Fibroblast of the aortic adventitia (primary cell): ENCODE results near the gene MAML3. TPM values are rescaled to one million over a fixed set of nuclear protein-coding genes. Genes with fewer than 3 reads are reported as not detected.
"Not testable (repeated sequence)": the region's sequence is repeated elsewhere in the genome, so short reads cannot be mapped to it uniquely, and the experiment has no call there.

Experiments used
- DNase-seq: peaks from one replicate; pipeline ENCODE4 v3.0.0-alpha.2; 2010; ENCODE audit warnings: low read depth
- H3K4me3 ChIP-seq: 2 replicates; pipeline ENCODE4 v1.5.1; 2011; ENCODE audit warnings: low read depth, mild to moderate bottlenecking, control low read depth, low read length, moderate library complexity
- CTCF ChIP-seq: IDR thresholded peaks from 2 replicates; pipeline ENCODE4 v1.5.1; 2011; ENCODE audit warnings: mild to moderate bottlenecking, low read length, control low read depth, inconsistent platforms; ENCODE audit not compliant: insufficient read depth
- total RNA-seq: library from RNA; depleted of rRNA; stranded (reverse); fragments of >200 nt; gene quantifications from 2 replicates; pipeline ENCODE4 v1.2.3, GENCODE V29; 2012; ENCODE audit warnings: low replicate concordance

The MAML3 gene
- total RNA-seq, 1 donor: 4.6 TPM

GRCh38 chr4:139956507-139957017 lies 197.4 kb downstream of the MAML3 start:
- DNase-seq: peak; percentile 55
- TF ChIP-seq CTCF: no peak
- H3K4me3 ChIP-seq: no peak overlapping the region

GRCh38 chr4:139955600-139955999 lies 198.4 kb downstream of the MAML3 start:
- DNase-seq: no peak
- TF ChIP-seq CTCF: no peak
- H3K4me3 ChIP-seq: no peak overlapping the region

GRCh38 chr4:139954512-139954911 lies 199.5 kb downstream of the MAML3 start:
- no peak overlapping the region for H3K4me3 ChIP-seq
- no peak for TF ChIP-seq CTCF
- DNase-seq: no peak

GRCh38 chr4:139951021-139951420 lies 203.0 kb downstream of the MAML3 start:
- TF ChIP-seq CTCF: no peak
- no peak overlapping the region for H3K4me3 ChIP-seq
- no peak for DNase-seq

GRCh38 chr4:139950568-139950967 lies 203.4 kb downstream of the MAML3 start:
- no peak for DNase-seq
- TF ChIP-seq CTCF: no peak

GRCh38 chr4:139944916-139945315 lies 209.1 kb downstream of the MAML3 start:
- not testable (repeated sequence) for DNase-seq, H3K4me3 ChIP-seq

More at GRCh38 chr4:139950568-139950967, 203.4 kb downstream of the MAML3 start:
- H3K4me3 ChIP-seq: no peak overlapping the region

GRCh38 chr4:139943277-139943676 lies 210.7 kb downstream of the MAML3 start:
- TF ChIP-seq CTCF: no peak
- H3K4me3 ChIP-seq: no peak overlapping the region
- peak; percentile 28 for DNase-seq
